ENCODE measurements around the gene TBC1D10B. TPM values are rescaled to one million over a fixed set of nuclear protein-coding genes. Genes with fewer than 3 reads are reported as not detected.

TBC1D10B gene
- total and polyA plus RNA-seq, 9 of the 15 experiments (the other 6 are each of a cell fraction or from before 2014, with no cell fraction given) = 2.2 to 55.4 (median 17.5) TPM

DNA sequence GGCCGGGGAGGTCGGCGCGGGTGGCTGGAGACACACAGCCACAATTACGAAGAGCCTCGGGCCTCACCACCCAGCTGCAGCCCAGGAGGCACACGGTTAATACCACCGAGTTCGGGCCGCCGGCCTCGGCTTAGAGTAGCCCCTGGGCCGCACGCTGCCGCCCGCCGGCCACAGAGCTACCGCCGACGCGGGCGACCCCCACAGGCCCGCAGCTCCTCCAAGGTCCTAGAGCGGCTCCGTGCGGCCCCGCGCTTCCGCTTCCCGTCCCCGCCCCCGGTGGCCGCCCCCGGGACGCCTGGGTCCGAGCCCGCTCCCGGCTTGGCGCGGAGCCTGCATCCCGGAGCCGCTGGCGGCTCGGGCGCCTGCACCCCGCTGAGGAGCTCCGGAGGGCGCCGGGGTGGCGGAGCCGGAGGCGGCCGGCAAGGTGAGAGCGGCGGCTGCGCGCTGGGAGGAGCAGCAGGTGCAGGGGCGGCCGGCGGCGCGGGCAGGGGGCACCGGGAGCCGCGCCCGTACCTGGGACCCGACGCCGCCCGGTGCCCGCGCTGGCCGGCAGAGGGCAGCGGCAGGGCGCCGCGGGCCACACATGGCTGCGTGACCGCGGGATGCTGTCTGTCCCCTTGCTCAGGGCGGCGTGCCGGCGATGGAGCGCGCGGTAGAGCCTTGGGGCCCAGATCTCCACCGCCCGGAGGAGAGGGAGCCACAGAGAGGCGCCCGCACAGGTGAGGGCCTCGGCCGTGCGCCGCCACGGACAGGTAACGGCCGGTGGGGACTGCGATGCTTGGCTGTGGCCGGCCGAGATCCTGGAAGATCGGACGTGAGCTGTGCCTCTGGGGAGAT, 25.1 kb upstream of the TBC1D10B start, which contains the start of gene ZNF48 (continued):
- TF ChIP-seq, protein P1, sequence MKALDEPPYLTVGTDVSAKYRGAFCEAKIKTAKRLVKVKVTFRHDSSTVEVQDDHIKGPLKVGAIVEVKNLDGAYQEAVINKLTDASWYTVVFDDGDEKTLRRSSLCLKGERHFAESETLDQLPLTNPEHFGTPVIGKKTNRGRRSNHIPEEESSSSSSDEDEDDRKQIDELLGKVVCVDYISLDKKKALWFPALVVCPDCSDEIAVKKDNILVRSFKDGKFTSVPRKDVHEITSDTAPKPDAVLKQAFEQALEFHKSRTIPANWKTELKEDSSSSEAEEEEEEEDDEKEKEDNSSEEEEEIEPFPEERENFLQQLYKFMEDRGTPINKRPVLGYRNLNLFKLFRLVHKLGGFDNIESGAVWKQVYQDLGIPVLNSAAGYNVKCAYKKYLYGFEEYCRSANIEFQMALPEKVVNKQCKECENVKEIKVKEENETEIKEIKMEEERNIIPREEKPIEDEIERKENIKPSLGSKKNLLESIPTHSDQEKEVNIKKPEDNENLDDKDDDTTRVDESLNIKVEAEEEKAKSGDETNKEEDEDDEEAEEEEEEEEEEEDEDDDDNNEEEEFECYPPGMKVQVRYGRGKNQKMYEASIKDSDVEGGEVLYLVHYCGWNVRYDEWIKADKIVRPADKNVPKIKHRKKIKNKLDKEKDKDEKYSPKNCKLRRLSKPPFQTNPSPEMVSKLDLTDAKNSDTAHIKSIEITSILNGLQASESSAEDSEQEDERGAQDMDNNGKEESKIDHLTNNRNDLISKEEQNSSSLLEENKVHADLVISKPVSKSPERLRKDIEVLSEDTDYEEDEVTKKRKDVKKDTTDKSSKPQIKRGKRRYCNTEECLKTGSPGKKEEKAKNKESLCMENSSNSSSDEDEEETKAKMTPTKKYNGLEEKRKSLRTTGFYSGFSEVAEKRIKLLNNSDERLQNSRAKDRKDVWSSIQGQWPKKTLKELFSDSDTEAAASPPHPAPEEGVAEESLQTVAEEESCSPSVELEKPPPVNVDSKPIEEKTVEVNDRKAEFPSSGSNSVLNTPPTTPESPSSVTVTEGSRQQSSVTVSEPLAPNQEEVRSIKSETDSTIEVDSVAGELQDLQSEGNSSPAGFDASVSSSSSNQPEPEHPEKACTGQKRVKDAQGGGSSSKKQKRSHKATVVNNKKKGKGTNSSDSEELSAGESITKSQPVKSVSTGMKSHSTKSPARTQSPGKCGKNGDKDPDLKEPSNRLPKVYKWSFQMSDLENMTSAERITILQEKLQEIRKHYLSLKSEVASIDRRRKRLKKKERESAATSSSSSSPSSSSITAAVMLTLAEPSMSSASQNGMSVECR (CRISPR knock-in tag; IDR thresholded peaks at IDR 0.05) = peak; percentile 76
- TF ChIP-seq RUNX1 (IDR thresholded peaks at IDR 0.05; ENCODE audit: low read depth) = no peak
- TF ChIP-seq ZNF695 (CRISPR knock-in tag; IDR thresholded peaks at IDR 0.05) = no peak
- TF ChIP-seq TAF1 (IDR thresholded peaks at IDR 0.05; ENCODE audit: control insufficient read depth, extremely low read depth, insufficient read depth, low read length, severe bottlenecking) = peak; percentile 55
- TF ChIP-seq MYBL2 (IDR thresholded peaks at IDR 0.05; ENCODE audit: low read depth) = no peak
- TF ChIP-seq MYBL2 (CRISPR knock-in tag; IDR thresholded peaks at IDR 0.05; ENCODE audit: borderline replicate concordance) = no peak
- TF ChIP-seq, protein P2, sequence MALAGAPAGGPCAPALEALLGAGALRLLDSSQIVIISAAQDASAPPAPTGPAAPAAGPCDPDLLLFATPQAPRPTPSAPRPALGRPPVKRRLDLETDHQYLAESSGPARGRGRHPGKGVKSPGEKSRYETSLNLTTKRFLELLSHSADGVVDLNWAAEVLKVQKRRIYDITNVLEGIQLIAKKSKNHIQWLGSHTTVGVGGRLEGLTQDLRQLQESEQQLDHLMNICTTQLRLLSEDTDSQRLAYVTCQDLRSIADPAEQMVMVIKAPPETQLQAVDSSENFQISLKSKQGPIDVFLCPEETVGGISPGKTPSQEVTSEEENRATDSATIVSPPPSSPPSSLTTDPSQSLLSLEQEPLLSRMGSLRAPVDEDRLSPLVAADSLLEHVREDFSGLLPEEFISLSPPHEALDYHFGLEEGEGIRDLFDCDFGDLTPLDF (CRISPR knock-in tag; IDR thresholded peaks at IDR 0.05) = 0 out of 2 replicates have a peak, but pooled peaks have one; percentile 30
- no peak for TF ChIP-seq E2F3 (CRISPR knock-in tag; IDR thresholded peaks at IDR 0.05)
- TF ChIP-seq RAD21 (CRISPR knock-in tag; conservative IDR thresholded peaks at IDR 0.05 in 1 of 2, IDR thresholded peaks at IDR 0.05 in 1 of 2) = peak in 1 of 2 experiments; percentile 20; a peak in 1 of 4 replicates
- no peak for TF ChIP-seq TAL1 (IDR thresholded peaks at IDR 0.05)
- peak; percentile 78 for TF ChIP-seq MTA3 (IDR thresholded peaks at IDR 0.05; ENCODE audit: borderline replicate concordance)
- TF ChIP-seq KDM5B (IDR thresholded peaks at IDR 0.05; ENCODE audit: insufficient replicate concordance, low read depth, low read length) = peak; percentile 22
- TF ChIP-seq PHF20 (IDR thresholded peaks at IDR 0.05; ENCODE audit: partially characterized antibody) = peak; percentile 62
- peak in 1 of 2 experiments; percentile 85; a peak in 2 of 4 replicates for TF ChIP-seq NONO (IDR thresholded peaks at IDR 0.05; ENCODE audit: low read depth in 2 of 2, low read length in 1 of 2)
- TF ChIP-seq, protein P3, sequence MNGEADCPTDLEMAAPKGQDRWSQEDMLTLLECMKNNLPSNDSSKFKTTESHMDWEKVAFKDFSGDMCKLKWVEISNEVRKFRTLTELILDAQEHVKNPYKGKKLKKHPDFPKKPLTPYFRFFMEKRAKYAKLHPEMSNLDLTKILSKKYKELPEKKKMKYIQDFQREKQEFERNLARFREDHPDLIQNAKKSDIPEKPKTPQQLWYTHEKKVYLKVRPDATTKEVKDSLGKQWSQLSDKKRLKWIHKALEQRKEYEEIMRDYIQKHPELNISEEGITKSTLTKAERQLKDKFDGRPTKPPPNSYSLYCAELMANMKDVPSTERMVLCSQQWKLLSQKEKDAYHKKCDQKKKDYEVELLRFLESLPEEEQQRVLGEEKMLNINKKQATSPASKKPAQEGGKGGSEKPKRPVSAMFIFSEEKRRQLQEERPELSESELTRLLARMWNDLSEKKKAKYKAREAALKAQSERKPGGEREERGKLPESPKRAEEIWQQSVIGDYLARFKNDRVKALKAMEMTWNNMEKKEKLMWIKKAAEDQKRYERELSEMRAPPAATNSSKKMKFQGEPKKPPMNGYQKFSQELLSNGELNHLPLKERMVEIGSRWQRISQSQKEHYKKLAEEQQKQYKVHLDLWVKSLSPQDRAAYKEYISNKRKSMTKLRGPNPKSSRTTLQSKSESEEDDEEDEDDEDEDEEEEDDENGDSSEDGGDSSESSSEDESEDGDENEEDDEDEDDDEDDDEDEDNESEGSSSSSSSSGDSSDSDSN (IDR thresholded peaks at IDR 0.05; ENCODE audit: borderline replicate concordance in 1 of 2, low read depth in 2 of 2, low read length in 2 of 2) = peak; percentile 53 to 80; a peak in 1 of 4 replicates
- TF ChIP-seq FOXA3 (CRISPR knock-in tag; conservative IDR thresholded peaks at IDR 0.05 in 1 of 2, IDR thresholded peaks at IDR 0.05 in 1 of 2) = peak in 1 of 2 experiments; percentile 60; a peak in 1 of 4 replicates
- TF ChIP-seq HNRNPK (IDR thresholded peaks at IDR 0.05; ENCODE audit: low read depth, low read length, poor library complexity, severe bottlenecking) = peak; percentile 15

All from K562 (cell line).